NCI-H2081 treated with DMSO at 0.1 percent for 48 hours (cell line): ENCODE data around the gene LRRC27.
"Not testable (repeated sequence)": the region's sequence is repeated elsewhere in the genome, so short reads cannot be mapped to it uniquely, and the experiment has no call there.

Source experiments
- DNase-seq: peaks from one replicate; lab custom pipeline; 2025; lab: John Stamatoyannopoulos, UW

Gene LRRC27

GRCh38 chr10:132331601-132332432, at the start of gene LRRC27:
Gene LRRC27, plus strand, starts transcription at chr10:132332193. Its CDS starts 1,332 bp downstream, at chr10:132333525.
- peak; percentile 75 for DNase-seq

GRCh38 chr10:132282667-132283603, 49.1 kb upstream of the LRRC27 start:
- no peak for DNase-seq

GRCh38 chr10:132283604-132284382, 48.2 kb upstream of the LRRC27 start:
- no peak for DNase-seq

- DNase-seq, result no peak
Observed at GRCh38 chr10:132289439-132289838, 42.6 kb upstream of the LRRC27 start.

GRCh38 chr10:132290631-132291030, 41.4 kb upstream of the LRRC27 start:
- no peak for DNase-seq

- no peak for DNase-seq
Observed at GRCh38 chr10:132291826-132292225, 40.2 kb upstream of the LRRC27 start.

- DNase-seq, result no peak
Observed at GRCh38 chr10:132292287-132293200, 39.4 kb upstream of the LRRC27 start.

- no peak for DNase-seq
Observed at GRCh38 chr10:132293201-132293812, 38.7 kb upstream of the LRRC27 start.

GRCh38 chr10:132293813-132294520, 38.0 kb upstream of the LRRC27 start:
- no peak for DNase-seq

- DNase-seq, result no peak
Observed at GRCh38 chr10:132294561-132295318, 37.3 kb upstream of the LRRC27 start.

- not testable (repeated sequence) for DNase-seq
Observed at GRCh38 chr10:132295481-132295880, 36.5 kb upstream of the LRRC27 start.

GRCh38 chr10:132296666-132297443, 35.1 kb upstream of the LRRC27 start:
- DNase-seq, result no peak

- no peak for DNase-seq
Observed at GRCh38 chr10:132297526-132297925, 34.5 kb upstream of the LRRC27 start.

- no peak for DNase-seq
Observed at GRCh38 chr10:132298038-132298881, 33.7 kb upstream of the LRRC27 start.

GRCh38 chr10:132299371-132300336, 32.3 kb upstream of the LRRC27 start:
- no peak for DNase-seq

- no peak for DNase-seq
Observed at GRCh38 chr10:132300582-132300981, 31.4 kb upstream of the LRRC27 start.
